MCF 10A (cell line): ENCODE results near the gene MS4A6E. TPM values are rescaled to one million over a fixed set of nuclear protein-coding genes. Genes with fewer than 3 reads are reported as not detected.
"Not testable (repeated sequence)": the region's sequence is repeated elsewhere in the genome, so short reads cannot be mapped to it uniquely, and the experiment has no call there.

Experiments
- BruUV-seq: library from RNA; stranded (reverse); fragments of 400-500 nt; replicated peaks from 2 replicates; lab custom pipeline; 2021; lab: Mats Ljungman, UMichigan
- CTCF ChIA-PET: fragments of 300-600 bp; sonication (Branson Sonifier 250); formaldehyde crosslinking; extraction: SDS; loops from one replicate; lab custom pipeline; 2021; ENCODE audit warnings: antibody characterized with exemption, inconsistent platforms; lab: Yijun Ruan, JAX
- POLR2A ChIA-PET: fragments of 300-600, 350-650 bp; sonication (Branson Sonifier 250); formaldehyde crosslinking; extraction: SDS; loops from one replicate; lab custom pipeline; 2020; ENCODE audit warnings: antibody characterized with exemption, inconsistent platforms; lab: Yijun Ruan, JAX
- DNase-seq: peaks from one replicate; pipeline ENCODE4 v3.0.0-alpha.2; 2018; ENCODE audit not compliant: unreplicated experiment
- H3K27ac Mint-ChIP-seq: one replicate; pipeline ENCODE4 v1.8.0; 2022; ENCODE audit warnings: mild to moderate bottlenecking, low read depth, mixed read lengths; ENCODE audit not compliant: unreplicated experiment
- H3K27me3 Mint-ChIP-seq: one replicate; pipeline ENCODE4 v1.8.0; 2022; ENCODE audit warnings: mixed read lengths; ENCODE audit not compliant: insufficient read depth, unreplicated experiment
- H3K36me3 Mint-ChIP-seq: one replicate; pipeline ENCODE4 v1.8.0; 2022; ENCODE audit warnings: mild to moderate bottlenecking, moderate library complexity, mixed read lengths; ENCODE audit not compliant: insufficient read depth, unreplicated experiment
- H3K4me1 Mint-ChIP-seq: one replicate; pipeline ENCODE4 v1.8.0; 2022; ENCODE audit warnings: mixed read lengths; ENCODE audit not compliant: insufficient read depth, unreplicated experiment
- H3K4me3 Mint-ChIP-seq: one replicate; pipeline ENCODE4 v1.8.0; 2022; ENCODE audit warnings: mild to moderate bottlenecking, moderate library complexity, mixed read lengths; ENCODE audit not compliant: unreplicated experiment
- H3K9me3 Mint-ChIP-seq: one replicate; pipeline ENCODE4 v1.8.0; 2022; ENCODE audit warnings: mixed read lengths; ENCODE audit not compliant: unreplicated experiment
- CTCF ChIP-seq: fragments of 200-600 bp; IDR thresholded peaks from one replicate; pipeline ENCODE4 v1.8.0; 2022; ENCODE audit warnings: antibody characterized with exemption, mild to moderate bottlenecking; ENCODE audit not compliant: unreplicated experiment
- intact Hi-C: fragments of 100-400 bp; cut with micrococcal nuclease; formaldehyde crosslinking; loops from 2 replicates; pipeline ENCODE4 v1.14.1; 2022
- total RNA-seq: library from RNA; stranded (reverse); gene quantifications from 2 replicates; pipeline ENCODE4 v1.2.3, GENCODE V29; 2022

Gene MS4A6E
- total RNA-seq, 1 experiment from 2014 or later = not detected

- DNase-seq = peak; percentile 77
- Mint-ChIP-seq H3K4me1 (peaks cover 8% of the 10 kb centered on the region), H3K27ac (no peak overlapping the region), H3K9me3 (no peaks in the 10 kb centered on the region), H3K4me3 (no peak overlapping the region), H3K36me3 (no peaks in the 10 kb centered on the region), H3K27me3 (peaks cover 30% of the 10 kb centered on the region)
- peak; percentile 79 for TF ChIP-seq CTCF
- BruUV-seq = no TSS peak
- intact Hi-C loops = loop anchor here (1.0 to 5.0 kb wide), 3 partner anchors 123 to 393 kb away; partner anchors contain the start of gene MS4A15
- POLR2A ChIA-PET = interaction anchor here (0.7 kb wide), 1 partner anchor 17 kb away, joined by 3 read pairs; no protein-coding TSS in a partner anchor
- CTCF ChIA-PET = interaction anchor here (0.5 to 4.8 kb wide), 54 partner anchors 9 to 823 kb away, joined by 3 to 87 read pairs (median 4); partner anchors contain the start of genes MS4A1, MS4A15 and MS4A6A
Measured at GRCh38 chr11:60363542-60364470, 36.8 kb downstream of the MS4A6E start.

- intact Hi-C loops, DNase-seq, POLR2A ChIA-PET, H3K4me3 Mint-ChIP-seq, H3K36me3 Mint-ChIP-seq, H3K9me3 Mint-ChIP-seq, BruUV-seq, H3K27ac Mint-ChIP-seq: not testable (repeated sequence)
- peaks cover 21% of the 10 kb centered on the region for H3K4me1 Mint-ChIP-seq
- H3K27me3 Mint-ChIP-seq = peaks cover 30% of the 10 kb centered on the region
- CTCF ChIA-PET = interaction anchor here (1.0 to 5.5 kb wide), 4 partner anchors 23 to 397 kb away, joined by 3 to 34 read pairs (median 4); no protein-coding TSS in a partner anchor
Measured at GRCh38 chr11:60366262-60366904, 39.3 kb downstream of the MS4A6E start.

- Mint-ChIP-seq H3K27ac (no peak overlapping the region), H3K4me1 (peaks cover 25% of the 10 kb centered on the region), H3K36me3 (no peaks in the 10 kb centered on the region), H3K4me3 (no peak overlapping the region), H3K9me3 (no peaks in the 10 kb centered on the region), H3K27me3 (peaks cover 30% of the 10 kb centered on the region)
- DNase-seq = no peak
- intact Hi-C loops = no loop called here
- POLR2A ChIA-PET = no interaction called here
- CTCF ChIA-PET = interaction anchor here (1.0 to 5.5 kb wide), 4 partner anchors 24 to 252 kb away, joined by 4 to 34 read pairs (median 4); no protein-coding TSS in a partner anchor
- BruUV-seq = no TSS peak
- TF ChIP-seq CTCF = no peak
Measured at GRCh38 chr11:60367009-60367408, 40.0 kb downstream of the MS4A6E start.

- ChIA-PET CTCF (interaction anchor here (0.5 to 5.5 kb wide), 3 partner anchors 33 to 891 kb away, joined by 4 to 34 read pairs (median 6); no protein-coding TSS in a partner anchor), POLR2A (no interaction called here)
- Mint-ChIP-seq H3K4me1 (peaks cover 25% of the 10 kb centered on the region), H3K27me3 (peaks cover 32% of the 10 kb centered on the region), H3K36me3 (no peaks in the 10 kb centered on the region), H3K4me3 (no peak overlapping the region), H3K27ac (no peak overlapping the region), H3K9me3 (no peaks in the 10 kb centered on the region)
- no peak for TF ChIP-seq CTCF
- intact Hi-C loops = no loop called here
- DNase-seq = no peak
- no TSS peak for BruUV-seq
Measured at GRCh38 chr11:60367896-60368295, 40.8 kb downstream of the MS4A6E start.
